C1 segment of cervical spinal cord (tissue), 14 donors: Measurements from ENCODE around the gene ADAMTS10.
A peak's percentile ranks its signal among the peaks of the same experiment; 100 is the strongest.
"Not testable (repeated sequence)": the region's sequence is repeated elsewhere in the genome, so short reads cannot be mapped to it uniquely, and the experiment has no call there.

Experiments used
- DNase-seq, 14 donors: peaks; one replicate each; lab custom pipeline; 2025; lab: John Stamatoyannopoulos, UW

Gene ADAMTS10

DNA sequence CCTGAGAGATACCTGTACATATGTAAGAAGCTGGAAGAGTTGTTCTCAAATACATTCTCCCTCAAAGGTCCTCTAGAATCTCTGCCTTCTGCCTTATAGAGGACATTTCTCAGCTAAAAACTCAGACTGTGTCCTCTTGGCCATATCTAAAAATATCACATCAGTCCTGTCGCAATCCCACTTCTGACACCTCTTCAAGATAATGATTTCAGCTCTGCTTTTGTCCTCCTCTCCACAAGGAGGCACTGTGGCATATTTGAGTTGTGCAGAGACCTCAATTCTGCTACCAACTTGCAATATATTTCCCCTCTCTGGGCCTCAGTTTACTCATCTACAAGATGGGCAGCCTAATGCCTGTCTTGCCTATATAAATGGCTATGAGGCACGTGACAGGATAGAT, 16.6 kb downstream of the ADAMTS10 start:
- DNase-seq = no peak

GRCh38 chr19:8592231-8593009, 18.1 kb downstream of the ADAMTS10 start:
- peak in 11 of 14 donors; percentile 13 to 84 (median 69) for DNase-seq

- DNase-seq = no peak
Measured at GRCh38 chr19:8589177-8589714, 21.3 kb downstream of the ADAMTS10 start.

- DNase-seq = no peak
Measured at GRCh38 chr19:8585894-8586750, 24.4 kb downstream of the ADAMTS10 start.

DNA sequence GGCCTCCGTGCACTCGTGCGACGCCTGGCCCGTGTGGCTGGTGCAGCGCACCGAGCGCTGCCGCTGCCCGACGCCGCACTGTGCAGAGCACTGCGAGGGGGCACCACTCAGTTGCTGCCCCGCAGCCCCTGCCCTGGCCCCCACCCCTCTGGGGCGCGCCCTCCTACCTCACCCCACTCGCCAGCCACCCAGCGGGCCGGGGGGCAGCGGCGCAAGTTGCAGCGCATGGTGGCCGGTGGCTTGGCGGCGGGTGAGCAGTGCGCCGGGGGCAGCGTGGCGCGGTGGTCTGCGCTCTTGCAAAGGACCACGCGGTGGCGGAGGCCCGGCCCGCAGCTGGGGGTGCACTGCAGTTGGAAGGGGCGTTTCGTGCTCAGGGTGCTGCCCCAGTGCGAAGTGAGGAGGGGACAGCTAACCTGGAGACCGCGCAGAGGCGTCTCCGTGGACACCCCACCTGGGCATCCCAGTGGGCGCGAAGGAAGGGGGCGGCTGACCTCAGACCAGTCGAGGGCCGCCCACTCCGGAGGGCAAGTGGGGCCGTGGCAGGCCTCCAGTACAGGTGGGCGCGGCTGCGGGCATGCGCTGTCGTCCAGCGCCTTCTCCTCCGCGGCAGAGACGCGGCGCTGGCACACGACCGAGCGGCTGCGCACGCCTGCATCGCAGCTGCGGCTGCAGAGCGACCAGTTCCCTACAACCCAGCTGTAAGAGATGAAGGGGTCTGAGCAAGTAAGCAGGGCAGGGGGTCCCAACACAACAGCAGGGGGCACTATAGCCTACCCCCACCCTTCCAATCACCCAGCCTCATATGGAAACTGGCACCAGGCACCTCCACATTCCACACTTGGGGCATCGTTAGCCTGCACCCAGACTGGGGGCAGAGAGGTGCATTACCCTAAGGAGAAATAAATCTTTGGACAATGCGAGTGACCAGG, 25.3 kb downstream of the ADAMTS10 start:
- no peak for DNase-seq

DNA sequence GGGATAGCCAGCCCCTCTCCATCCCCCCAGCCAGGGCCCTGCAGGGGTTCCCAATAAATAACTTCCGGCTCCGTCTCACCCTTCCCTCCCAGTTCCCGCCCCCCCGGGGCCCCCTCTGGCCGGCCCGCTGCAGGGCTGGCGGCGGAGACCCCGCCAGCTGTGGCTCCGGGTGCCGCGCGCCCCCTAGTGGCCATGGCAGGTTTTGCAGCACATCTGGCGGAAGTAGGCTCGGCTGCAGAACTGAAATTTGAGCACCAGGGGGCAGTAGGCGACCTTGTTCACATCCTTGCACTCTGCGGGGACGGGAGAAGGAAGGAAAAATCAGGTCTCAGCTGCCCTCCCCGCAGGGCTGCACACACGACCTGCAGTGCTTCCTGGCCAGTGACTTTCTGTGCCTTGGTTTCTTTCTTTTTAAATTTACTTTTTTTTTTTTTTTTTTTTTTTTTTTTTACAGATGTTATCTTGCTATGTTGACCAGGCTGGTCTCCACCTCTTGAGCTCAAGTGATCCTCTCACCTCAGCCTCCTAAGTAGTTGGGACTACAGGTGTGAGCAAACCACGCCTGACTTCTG, 29.7 kb downstream of the ADAMTS10 start:
- DNase-seq = peak in 11 of 14 donors; percentile 4 to 71 (median 36)

DNA sequence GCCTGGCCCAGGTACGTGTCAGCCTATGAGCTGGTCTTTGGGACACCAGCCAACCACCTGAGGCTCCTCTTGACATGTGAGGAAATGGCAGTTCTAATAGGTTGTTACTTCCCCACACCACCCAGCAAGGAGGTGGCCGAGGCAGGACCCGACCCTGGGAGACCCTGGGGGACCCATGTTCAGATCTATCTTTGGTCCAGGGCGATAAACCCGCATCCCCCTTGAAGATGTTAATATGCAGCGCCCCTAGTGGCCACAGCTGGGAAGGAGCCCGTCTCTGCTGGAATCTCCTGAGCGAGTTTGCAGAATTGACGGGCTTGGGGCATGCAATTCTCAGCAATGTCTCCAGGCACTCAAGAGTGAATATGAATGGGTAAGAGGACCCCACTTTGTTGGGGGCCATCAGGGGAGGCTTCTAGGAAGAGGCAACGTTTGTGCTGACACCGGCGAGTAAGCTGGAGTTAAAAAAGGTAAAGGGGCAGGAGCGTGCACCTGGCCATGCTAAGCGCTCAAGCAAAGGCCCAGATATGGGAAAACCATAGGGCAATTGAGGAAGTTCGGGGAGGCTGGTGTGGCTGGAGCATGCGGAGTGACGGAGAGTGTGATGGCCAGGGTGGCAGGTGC, 31.8 kb downstream of the ADAMTS10 start:
- DNase-seq = peak in 10 of 14 donors; percentile 13 to 67 (median 30)

DNA sequence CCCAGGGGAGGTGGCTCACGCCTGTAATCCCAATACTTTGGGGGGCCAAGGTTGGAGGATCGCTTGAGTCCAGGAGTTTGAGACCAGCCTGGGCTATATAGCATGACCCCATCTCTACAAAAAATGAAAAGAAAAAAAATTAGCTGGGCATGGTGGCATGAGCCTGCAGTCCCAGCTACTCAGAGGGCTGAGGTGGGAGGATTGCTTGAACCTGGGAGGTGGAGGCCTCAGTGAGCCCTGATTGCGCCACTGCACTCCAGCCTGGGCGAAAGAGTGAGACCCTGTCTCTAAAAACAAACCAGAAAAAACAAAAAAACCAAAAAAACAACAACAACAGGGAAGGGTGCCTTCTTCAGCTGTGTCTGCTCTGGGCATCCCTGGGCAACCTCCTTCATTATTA, 32.8 kb downstream of the ADAMTS10 start:
- DNase-seq = no peak

- DNase-seq = peak in 8 of 14 donors; percentile 7 to 52 (median 26)
Measured at GRCh38 chr19:8577247-8577646, 33.3 kb downstream of the ADAMTS10 start, which contains the start of gene MYO1F. TSS of gene MYO1F (minus strand) at chr19:8577442. CDS start at chr19:8577309, 133 bp downstream.

GRCh38 chr19:8576273-8576993, 34.1 kb downstream of the ADAMTS10 start:
- DNase-seq = peak in 2 of 14 donors; percentile 4 to 27

DNA sequence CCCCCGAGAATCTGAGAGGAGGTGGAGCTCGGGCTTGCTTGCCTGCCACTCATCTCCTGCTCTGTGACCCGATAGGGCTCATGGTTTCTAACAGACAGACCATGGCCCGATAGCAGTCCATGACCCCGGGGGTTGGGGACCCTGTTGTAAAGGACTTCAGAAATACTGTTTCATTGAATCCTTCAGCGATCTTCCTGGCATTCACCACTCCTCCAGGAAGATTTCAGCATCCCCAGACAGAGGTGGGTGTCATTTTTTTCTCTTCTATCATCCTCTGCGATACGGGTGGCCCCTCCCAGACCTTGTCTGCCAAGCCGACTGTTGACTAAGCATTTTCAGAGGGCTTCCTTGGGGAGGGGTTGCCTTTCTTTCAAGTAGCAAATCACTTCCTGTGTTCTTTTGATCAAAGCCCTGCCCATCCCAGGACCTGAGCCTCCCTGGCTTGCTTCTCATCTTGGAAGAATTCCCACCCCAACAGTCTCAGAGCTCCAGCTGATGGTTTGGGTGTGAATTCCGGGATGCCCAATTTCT, 35.0 kb downstream of the ADAMTS10 start:
- peak in 2 of 14 donors; percentile 3 for DNase-seq

- DNase-seq = not testable (repeated sequence)
Measured at GRCh38 chr19:8574619-8574922, 35.9 kb downstream of the ADAMTS10 start.

DNA sequence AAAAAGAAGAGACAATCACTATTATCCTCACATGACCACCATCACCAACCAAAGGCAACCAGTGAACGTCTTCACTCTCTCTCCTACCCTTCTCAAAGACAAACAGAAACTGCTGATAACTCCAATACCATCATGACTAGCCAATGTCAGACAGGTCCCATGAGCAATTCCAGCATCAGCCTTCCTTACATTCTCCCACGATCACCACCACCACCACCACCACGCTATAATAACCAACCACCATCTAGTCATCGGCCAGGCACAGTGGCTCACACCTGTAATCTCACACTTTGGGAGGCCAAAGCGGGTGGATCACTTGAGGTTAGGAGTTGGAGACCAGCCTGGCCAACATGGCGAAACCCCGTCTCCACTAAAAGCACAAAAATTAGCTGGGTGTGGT, 37.2 kb downstream of the ADAMTS10 start:
- DNase-seq = no peak

- DNase-seq = peak in 6 of 14 donors; percentile 2 to 32 (median 18)
Measured at GRCh38 chr19:8571006-8571411, 39.5 kb downstream of the ADAMTS10 start.

DNA sequence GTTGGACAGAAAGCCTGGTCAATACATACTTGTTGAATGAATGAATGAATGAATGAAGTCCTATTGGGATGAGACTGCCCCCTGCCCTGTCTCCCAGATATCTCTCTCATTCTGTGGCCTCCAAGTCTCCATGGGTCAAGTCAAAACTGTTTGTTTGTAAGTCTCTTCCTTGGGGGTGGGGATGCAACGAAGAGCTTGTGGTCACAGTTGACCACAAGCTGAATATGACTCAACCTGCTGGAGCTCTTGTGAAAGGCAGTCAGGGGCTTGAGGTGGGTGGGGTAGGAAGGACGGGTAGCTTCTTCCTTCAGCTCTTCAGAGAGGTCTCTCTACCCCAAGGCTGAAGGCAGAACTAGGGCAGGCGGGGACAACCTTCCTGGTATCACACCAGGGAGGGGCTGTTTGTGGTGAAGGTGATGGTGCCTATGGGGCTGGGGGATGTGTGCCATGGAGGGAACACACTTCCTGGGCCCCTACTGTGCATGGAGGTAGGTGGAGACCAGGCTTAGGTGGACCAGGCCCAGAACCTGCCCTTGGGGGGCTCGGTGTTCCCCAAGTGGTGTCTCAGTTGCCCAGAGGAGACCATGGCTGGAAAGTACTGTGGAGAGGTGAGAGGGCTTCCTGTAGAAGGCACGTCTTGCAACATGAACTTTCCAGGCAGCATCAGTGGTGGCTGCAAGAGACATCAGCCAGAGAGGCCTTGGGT, 41.3 kb downstream of the ADAMTS10 start:
- peak in 8 of 14 donors; percentile 8 to 41 (median 18) for DNase-seq

GRCh38 chr19:8567522-8568172, 42.9 kb downstream of the ADAMTS10 start:
- peak in 8 of 14 donors; percentile 3 to 44 (median 18) for DNase-seq

- DNase-seq = no peak
Measured at GRCh38 chr19:8566855-8567254, 43.7 kb downstream of the ADAMTS10 start.

GRCh38 chr19:8564866-8565265, 45.6 kb downstream of the ADAMTS10 start:
- DNase-seq = not testable (repeated sequence)
